GM11168 (cell line): ENCODE data around the gene RNF10.
"Not testable (repeated sequence)": the region's sequence is repeated elsewhere in the genome, so short reads cannot be mapped to it uniquely, and the experiment has no call there.

ENCODE experiments used
- in situ Hi-C: fragments of 300-500 bp; cut with MboI; formaldehyde crosslinking; loops from one replicate; pipeline ENCODE4 v1.12.0; 2022; ENCODE audit warnings: low sequenced_read_pairs; ENCODE audit not compliant: unreplicated experiment

Gene RNF10

GRCh38 chr12:120522568-120522967 lies 11.6 kb upstream of the RNF10 start:
- in situ Hi-C loops: no loop called here

GRCh38 chr12:120528861-120529525 lies 5.2 kb upstream of the RNF10 start, which contains the start of gene COQ5:
Gene COQ5, minus strand, starts transcription at chr12:120529158. Its CDS starts 17 bp downstream, at chr12:120529141.
- in situ Hi-C loops: no loop called here

GRCh38 chr12:120529641-120530417 lies 4.3 kb upstream of the RNF10 start:
- in situ Hi-C loops: no loop called here

GRCh38 chr12:120530418-120530761 lies 3.8 kb upstream of the RNF10 start:
- in situ Hi-C loops: not testable (repeated sequence)

- in situ Hi-C loops: no loop called here
Observed at GRCh38 chr12:120532701-120533238, 1.4 kb upstream of the RNF10 start.

- in situ Hi-C loops: no loop called here
Observed at GRCh38 chr12:120534703-120535655, 823 bp downstream of the RNF10 start.

DNA sequence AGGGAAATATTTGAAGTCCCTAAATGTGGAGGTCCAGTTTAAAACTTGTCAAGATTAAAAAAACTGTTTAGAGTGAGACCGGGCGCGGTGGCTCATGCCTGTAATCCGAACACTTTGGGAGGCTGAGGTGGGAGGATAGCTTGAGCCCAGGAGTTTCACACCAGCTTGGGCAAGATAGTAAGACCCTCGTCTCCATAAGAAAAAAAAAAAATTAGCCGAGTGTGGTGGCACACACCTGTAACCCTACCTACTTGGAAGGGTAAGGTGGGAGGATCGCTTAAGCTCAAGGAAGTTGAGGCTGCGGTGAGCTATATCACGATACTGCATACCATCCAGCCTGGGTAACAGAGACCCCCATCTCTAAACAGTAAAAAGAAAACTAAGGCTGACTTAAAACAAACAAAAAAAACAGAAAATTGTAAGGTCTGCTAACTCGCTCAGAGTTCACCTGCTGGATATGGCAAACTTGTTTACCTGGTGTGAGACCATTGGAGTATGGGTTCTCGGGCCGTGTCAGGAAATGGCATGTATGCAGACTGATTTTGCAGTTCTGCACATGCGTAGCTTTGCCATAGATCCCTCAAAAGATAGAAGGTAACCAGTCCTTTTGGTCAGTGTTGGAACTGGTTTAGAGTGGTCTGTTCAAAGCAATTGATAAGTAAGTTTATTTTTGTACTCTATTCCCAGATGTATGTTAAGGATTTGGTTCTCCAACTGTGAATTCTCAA lies 2.1 kb downstream of the RNF10 start:
- in situ Hi-C loops: no loop called here

DNA sequence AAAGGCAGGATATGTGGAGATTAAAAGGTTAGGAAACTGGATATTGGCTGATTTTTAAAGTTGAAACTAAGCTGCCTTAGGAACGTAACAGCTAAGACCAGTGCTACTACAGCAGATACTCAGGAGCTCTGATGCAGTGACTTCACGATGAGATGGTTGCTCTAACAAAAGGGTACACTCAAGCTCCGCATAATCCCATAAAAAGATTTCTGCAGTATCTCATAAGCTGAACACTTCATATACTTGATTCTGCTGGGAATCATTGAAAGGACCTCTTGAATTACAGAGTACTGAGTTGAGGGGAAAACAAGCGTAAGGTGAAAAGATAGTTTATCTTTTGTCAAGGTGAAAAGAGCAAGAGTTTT lies 3.7 kb downstream of the RNF10 start:
- in situ Hi-C loops: no loop called here

GRCh38 chr12:120538281-120539156 lies 4.4 kb downstream of the RNF10 start:
- in situ Hi-C loops: no loop called here

DNA sequence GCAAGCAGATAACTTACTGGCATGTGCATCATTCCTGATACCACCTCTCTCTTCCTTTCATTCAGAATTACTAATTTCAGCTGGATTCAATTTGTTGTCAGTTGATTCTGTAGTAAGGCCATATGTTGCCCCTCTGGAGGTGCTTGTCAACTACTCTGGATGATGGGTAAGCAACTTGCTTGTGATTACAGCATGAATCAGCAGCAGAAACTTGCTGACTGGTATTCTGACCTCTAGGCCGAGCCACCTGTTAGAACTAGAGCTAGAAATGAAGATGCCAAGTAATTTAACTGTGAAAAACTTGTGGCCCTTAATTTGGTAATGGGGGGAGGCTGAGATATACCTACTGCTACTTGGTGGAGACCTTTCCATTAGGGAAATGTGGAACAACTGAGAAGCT lies 5.1 kb downstream of the RNF10 start:
- in situ Hi-C loops: no loop called here

GRCh38 chr12:120540445-120540844 lies 6.3 kb downstream of the RNF10 start:
- in situ Hi-C loops: no loop called here

- in situ Hi-C loops: no loop called here
Observed at GRCh38 chr12:120542166-120542565, 8.0 kb downstream of the RNF10 start.

GRCh38 chr12:120544691-120545090 lies 10.5 kb downstream of the RNF10 start:
- in situ Hi-C loops: no loop called here

- in situ Hi-C loops: no loop called here
Observed at GRCh38 chr12:120546050-120546386, 11.9 kb downstream of the RNF10 start.

DNA sequence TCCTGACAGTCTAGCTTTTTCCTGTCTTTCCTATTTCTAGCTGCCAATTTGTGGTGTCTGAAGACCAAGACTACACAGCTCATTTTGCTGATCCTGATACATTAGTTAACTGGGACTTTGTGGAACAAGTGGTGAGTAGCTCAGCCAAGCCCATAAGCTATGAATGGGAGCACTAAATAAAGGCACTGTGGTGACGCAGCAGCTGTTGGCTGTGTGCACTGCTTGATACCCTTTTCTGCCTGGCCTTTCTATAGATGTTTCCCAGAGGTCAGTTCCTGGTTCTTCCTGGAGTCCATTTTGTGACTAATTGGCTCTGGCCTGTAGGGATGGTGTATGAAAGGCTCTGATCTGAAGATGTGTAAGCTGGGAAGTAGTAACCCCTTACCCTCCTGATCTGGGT lies 20.5 kb downstream of the RNF10 start:
- in situ Hi-C loops: no loop called here

DNA sequence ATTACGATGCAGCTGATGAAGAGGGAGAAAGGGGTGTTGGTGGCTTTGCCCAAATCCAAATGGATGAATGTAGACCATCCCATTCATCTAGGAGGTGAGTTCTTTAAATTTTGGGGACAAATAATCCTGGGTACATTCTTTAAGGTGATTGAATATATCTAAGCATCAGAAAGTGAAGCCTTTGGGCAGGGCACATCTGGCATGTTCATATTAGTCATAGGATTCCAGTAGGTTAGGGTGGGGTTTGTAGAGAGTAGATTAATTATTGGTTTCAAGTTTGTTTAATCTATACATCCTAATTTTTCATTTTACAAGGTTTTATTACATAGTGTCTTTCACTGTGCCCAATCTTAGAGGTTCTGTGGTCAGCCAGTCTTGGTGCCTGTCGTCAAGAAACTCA lies 23.4 kb downstream of the RNF10 start:
- in situ Hi-C loops: no loop called here

DNA sequence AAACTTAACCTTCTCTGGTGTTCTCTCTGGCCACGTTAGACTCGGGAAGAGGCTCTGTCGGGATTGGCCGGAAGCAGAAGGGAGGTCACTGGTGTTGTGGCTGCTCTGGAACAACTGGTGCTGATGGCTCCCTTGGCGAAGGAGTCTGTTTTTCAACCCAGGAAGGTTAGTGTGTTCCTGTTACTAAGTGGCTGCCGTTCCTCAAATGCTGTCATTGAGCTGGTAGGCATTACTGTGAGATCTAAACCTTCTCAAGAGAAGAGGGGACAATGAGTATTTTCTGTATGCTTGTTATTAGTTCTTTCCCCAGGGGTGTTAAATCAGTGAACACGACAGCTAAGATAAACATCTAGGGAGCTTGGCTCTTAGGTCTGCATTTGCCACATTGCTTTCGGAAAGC lies 28.8 kb downstream of the RNF10 start:
- in situ Hi-C loops: no loop called here

DNA sequence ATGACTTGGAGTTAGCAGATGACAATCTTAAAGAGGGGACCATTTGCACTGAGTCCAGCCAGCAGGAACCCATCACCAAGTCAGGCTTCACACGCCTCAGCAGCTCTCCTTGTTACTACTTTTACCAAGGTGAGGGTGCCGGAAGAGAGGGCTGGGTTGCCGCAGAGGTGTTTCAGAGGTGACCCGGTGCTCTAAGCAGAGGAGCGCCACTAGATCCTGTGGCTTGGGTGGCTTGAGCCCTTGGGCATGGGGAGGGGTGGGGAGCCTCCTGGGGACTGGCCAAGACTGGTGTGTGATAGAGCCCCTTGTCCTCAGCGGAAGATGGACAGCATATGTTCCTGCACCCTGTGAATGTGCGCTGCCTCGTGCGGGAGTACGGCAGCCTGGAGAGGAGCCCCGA lies 29.3 kb downstream of the RNF10 start:
- in situ Hi-C loops: no loop called here

DNA sequence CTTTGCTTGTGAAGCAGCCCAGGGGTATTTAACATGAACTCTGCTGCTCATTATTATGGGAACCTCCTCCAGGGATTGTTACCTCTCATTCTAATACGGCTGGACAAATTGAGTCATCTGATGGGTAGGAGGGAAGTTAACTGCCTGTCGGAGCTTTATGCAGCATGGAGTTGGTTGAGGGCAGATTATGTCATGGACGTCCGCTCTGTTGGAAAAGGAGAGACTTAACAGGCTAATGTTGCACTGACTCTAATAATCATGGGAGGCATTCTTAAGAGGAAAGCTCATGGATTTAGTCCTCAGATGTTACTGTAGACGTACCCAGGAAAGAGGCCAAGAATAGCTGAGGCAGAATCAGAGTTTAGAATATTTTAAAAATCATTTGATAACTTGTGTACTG lies 37.1 kb downstream of the RNF10 start:
- in situ Hi-C loops: no loop called here
